H9 (cell line): Measurements from ENCODE around the gene ZNF792. TPM values are rescaled to one million over a fixed set of nuclear protein-coding genes. Genes with fewer than 3 reads are reported as not detected.
"Not testable (repeated sequence)": the region's sequence is repeated elsewhere in the genome, so short reads cannot be mapped to it uniquely, and the experiment has no call there.

Experiments used
- DNase-seq: peaks from one replicate; pipeline ENCODE4 v3.0.0-alpha.2; 2017
- H2AFZ ChIP-seq: one replicate; pipeline ENCODE4 v1.6.1; 2013; ENCODE audit warnings: mild to moderate bottlenecking, low read length, control low read depth, moderate library complexity
- H2AK5ac ChIP-seq: 2 replicates; pipeline ENCODE4 v1.6.1; 2013; ENCODE audit warnings: low read length, control low read depth, mixed read lengths; ENCODE audit not compliant: insufficient read length
- H2BK120ac ChIP-seq: one replicate; pipeline ENCODE4 v1.6.1; 2013; ENCODE audit warnings: low read depth, mild to moderate bottlenecking, low read length, control low read depth, inconsistent platforms; ENCODE audit not compliant: poor library complexity, severe bottlenecking
- H2BK12ac ChIP-seq: 2 replicates; pipeline ENCODE4 v1.6.1; 2013; ENCODE audit warnings: low read length, control low read depth, mixed read lengths, low read depth; ENCODE audit not compliant: insufficient read length
- H2BK15ac ChIP-seq: 2 replicates; pipeline ENCODE4 v1.6.1; 2013; ENCODE audit warnings: low read depth, low read length, control low read depth
- H2BK20ac ChIP-seq: one replicate; pipeline ENCODE4 v1.6.1; 2013; ENCODE audit warnings: low read depth, mild to moderate bottlenecking, low read length, control low read depth, inconsistent platforms; ENCODE audit not compliant: poor library complexity, severe bottlenecking
- H2BK5ac ChIP-seq: 2 replicates; pipeline ENCODE4 v1.6.1; 2013; ENCODE audit warnings: low read length, control low read depth, mixed read lengths; ENCODE audit not compliant: insufficient read length
- H3K14ac ChIP-seq: 2 replicates; pipeline ENCODE4 v1.6.1; 2013; ENCODE audit warnings: low read length, control low read depth; ENCODE audit not compliant: insufficient read depth
- H3K18ac ChIP-seq: 2 replicates; pipeline ENCODE4 v1.6.1; 2013; ENCODE audit warnings: low read depth, mild to moderate bottlenecking, mixed read lengths, low read length, control low read depth; ENCODE audit not compliant: insufficient read length
- H3K23ac ChIP-seq: 2 replicates; pipeline ENCODE4 v1.6.1; 2013; ENCODE audit warnings: low read length, control low read depth, mixed read lengths, low read depth; ENCODE audit not compliant: insufficient read length
- H3K23me2 ChIP-seq: 2 replicates; pipeline ENCODE4 v1.6.1; 2013; ENCODE audit warnings: low read depth, mild to moderate bottlenecking, mixed read lengths, low read length, control low read depth; ENCODE audit not compliant: insufficient read length, poor library complexity, severe bottlenecking
- H3K27ac ChIP-seq: 2 replicates; pipeline ENCODE4 v1.5.1; 2013; ENCODE audit warnings: low read length, control low read depth, mixed read lengths, low read depth; ENCODE audit not compliant: insufficient read length
- H3K27me3 ChIP-seq: 2 replicates; pipeline ENCODE4 v1.6.1; 2013; ENCODE audit warnings: low read length, control low read depth, inconsistent platforms; ENCODE audit not compliant: insufficient read depth
- H3K4ac ChIP-seq: 2 replicates; pipeline ENCODE4 v1.6.1; 2013; ENCODE audit warnings: low read depth, mild to moderate bottlenecking, control low read depth, inconsistent platforms, low read length, moderate library complexity
- H3K4me1 ChIP-seq: 2 replicates; pipeline ENCODE4 v1.6.1; 2013; ENCODE audit warnings: low read length, control low read depth, inconsistent platforms; ENCODE audit not compliant: insufficient read depth
- H3K4me2 ChIP-seq: 2 replicates; pipeline ENCODE4 v1.6.1; 2013; ENCODE audit warnings: low read length, control low read depth, mixed read lengths; ENCODE audit not compliant: insufficient read length, insufficient read depth
- H3K56ac ChIP-seq: 2 replicates; pipeline ENCODE4 v1.6.1; 2013; ENCODE audit warnings: low read depth, mild to moderate bottlenecking, mixed read lengths, low read length, control low read depth; ENCODE audit not compliant: insufficient read length
- H3K79me1 ChIP-seq: 2 replicates; pipeline ENCODE4 v1.6.1; 2013; ENCODE audit warnings: low read depth, mild to moderate bottlenecking, moderate library complexity, low read length, control low read depth, inconsistent platforms; ENCODE audit not compliant: insufficient read depth, poor library complexity, severe bottlenecking
- H3K79me2 ChIP-seq: 2 replicates; pipeline ENCODE4 v1.6.1; 2013; ENCODE audit warnings: low read length, control low read depth, inconsistent platforms; ENCODE audit not compliant: insufficient read depth
- H3K9ac ChIP-seq: 2 replicates; pipeline ENCODE4 v1.6.1; 2013; ENCODE audit warnings: low read length, control low read depth, mixed read lengths; ENCODE audit not compliant: insufficient read length; ENCODE audit errors: extremely low read depth
- H3K9me3 ChIP-seq: one replicate; pipeline ENCODE4 v1.6.1; 2013; ENCODE audit warnings: low read depth, low read length, inconsistent platforms; ENCODE audit not compliant: control insufficient read depth
- H3T11ph ChIP-seq: one replicate; pipeline ENCODE4 v1.6.1; 2013; ENCODE audit warnings: mild to moderate bottlenecking, low read length, control low read depth, inconsistent platforms
- H4K20me1 ChIP-seq: one replicate; pipeline ENCODE4 v1.6.1; 2013; ENCODE audit not compliant: control insufficient read depth, insufficient read length, insufficient read depth
- H4K5ac ChIP-seq: 2 replicates; pipeline ENCODE4 v1.6.1; 2013; ENCODE audit warnings: low read depth, mild to moderate bottlenecking, mixed read lengths, low read length, control low read depth; ENCODE audit not compliant: insufficient read length
- H4K8ac ChIP-seq: replicated peaks from 2 replicates; pipeline ENCODE4 v1.6.1; 2013; ENCODE audit warnings: low read length, control low read depth, mixed read lengths, low read depth; ENCODE audit not compliant: insufficient read length
- H4K91ac ChIP-seq: 2 replicates; pipeline ENCODE4 v1.6.1; 2013; ENCODE audit warnings: low read depth, mild to moderate bottlenecking, moderate library complexity, mixed read lengths, low read length, control low read depth; ENCODE audit not compliant: insufficient read length
- H3K27ac Mint-ChIP-seq, 3 experiments: 2 replicates in 2 of 3; 3 replicates in 1 of 3; pipeline ENCODE4 v1.8.0; 2020 to 2021; ENCODE audit warnings: mixed read lengths in 3 of 3, mild to moderate bottlenecking in 1 of 3, moderate library complexity in 1 of 3
- H3K27me3 Mint-ChIP-seq: 2 replicates; pipeline ENCODE4 v1.8.0; 2021; ENCODE audit warnings: low read depth, mild to moderate bottlenecking, moderate library complexity, mixed read lengths
- H3K36me3 Mint-ChIP-seq, 3 experiments: 2 replicates in 2 of 3; 3 replicates in 1 of 3; pipeline ENCODE4 v1.8.0; 2020 to 2021; ENCODE audit warnings: low read depth in 3 of 3, mixed read lengths in 3 of 3; ENCODE audit not compliant: insufficient read depth in 1 of 3
- H3K4me1 Mint-ChIP-seq, 2 experiments: 2 replicates each; pipeline ENCODE4 v1.8.0; 2020; ENCODE audit warnings: mixed read lengths in 2 of 2
- H3K4me3 Mint-ChIP-seq, 2 experiments: 2 replicates in 1 of 2; 3 replicates in 1 of 2; pipeline ENCODE4 v1.8.0; 2020 to 2021; ENCODE audit warnings: mild to moderate bottlenecking in 2 of 2, mixed read lengths in 2 of 2, moderate library complexity in 1 of 2
- H3K9me3 Mint-ChIP-seq, 2 experiments: 2 replicates in 1 of 2; 3 replicates in 1 of 2; pipeline ENCODE4 v1.8.0; 2020; ENCODE audit warnings: mild to moderate bottlenecking in 2 of 2, mixed read lengths in 2 of 2, moderate library complexity in 1 of 2
- WGBS: extraction: QIAGEN DNeasy Blood & Tissue Kit; methylation state at CpG from one replicate; pipeline ENCODE4 v1.1.7; 2013; ENCODE audit warnings: missing lambda C conversion rate, low lambda C conversion rate, mixed read lengths; ENCODE audit not compliant: insufficient read length; ENCODE audit errors: extremely low coverage; 5-methylcytosine and 5-hydroxymethylcytosine counted together
- total RNA-seq: library from RNA; stranded (reverse); gene quantifications from 2 replicates; pipeline ENCODE4 v1.2.1, GENCODE V29; 2021
- TF ChIP-seq, protein P1 (sequence below): fragments of 200-600 bp; sonication (generic); conservative IDR thresholded peaks from 3 replicates; pipeline ENCODE4 v1.8.0; 2021; ENCODE audit warnings: antibody characterized with exemption, mild to moderate bottlenecking

ZNF792 gene
- total RNA-seq, 1 experiment from 2014 or later = 8.3 TPM

DNA sequence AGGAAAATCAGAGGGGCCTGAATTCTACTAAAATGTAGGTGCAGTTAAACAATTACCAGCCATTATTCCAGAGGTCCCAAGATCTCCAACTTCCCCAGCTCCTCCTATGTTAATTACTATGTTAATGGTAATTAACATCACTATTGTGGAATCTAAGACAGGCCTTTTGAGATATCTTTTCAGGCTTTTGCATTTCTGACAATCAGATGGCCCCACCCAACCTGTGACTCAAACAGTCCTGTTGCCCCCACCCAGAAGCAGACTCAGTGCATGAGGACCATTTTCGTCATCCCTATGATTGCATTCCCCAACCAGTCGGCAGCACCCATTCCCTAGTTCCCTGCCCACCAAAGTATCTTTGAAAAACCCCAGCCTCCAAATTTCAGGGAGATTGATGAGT lies 45.8 kb downstream of the ZNF792 start:
- H3K9me3 Mint-ChIP-seq = peaks cover 57 to 69% of the 10 kb centered on the region in 2 experiments

DNA sequence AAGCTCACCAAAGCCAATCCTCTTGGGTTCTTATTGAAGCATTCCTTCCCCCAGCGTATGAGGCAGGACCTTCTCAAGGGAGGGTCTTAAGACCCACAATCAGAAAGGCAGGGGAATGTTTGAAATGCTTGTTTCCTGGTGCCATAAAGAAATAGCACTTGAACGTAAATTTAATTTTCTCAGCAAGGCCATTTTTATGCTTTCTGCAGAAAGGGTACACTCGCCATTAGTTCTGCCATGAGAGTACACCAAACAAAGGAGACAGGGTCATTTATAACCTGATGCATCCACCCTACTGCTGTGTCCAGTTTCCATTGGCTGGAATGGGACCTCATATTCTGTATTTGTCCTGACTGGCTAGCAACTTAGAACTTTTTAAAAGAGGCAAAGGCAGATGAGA lies 46.9 kb downstream of the ZNF792 start:
- not testable (repeated sequence) for H3K79me1 ChIP-seq, H4K20me1 ChIP-seq, H3K4me3 Mint-ChIP-seq, H2AFZ ChIP-seq, H4K5ac ChIP-seq, H3K14ac ChIP-seq, H3K27ac Mint-ChIP-seq, H3K27me3 ChIP-seq, H3K23me2 ChIP-seq, H2BK15ac ChIP-seq, H3K23ac ChIP-seq, H2BK12ac ChIP-seq, H3K18ac ChIP-seq, H3T11ph ChIP-seq, H2BK20ac ChIP-seq, H3K9ac ChIP-seq, H3K79me2 ChIP-seq, H3K4me1 Mint-ChIP-seq, H2BK5ac ChIP-seq, H4K91ac ChIP-seq, H3K4me2 ChIP-seq, H4K8ac ChIP-seq, H2BK120ac ChIP-seq, DNase-seq, H3K27ac ChIP-seq, H3K4me1 ChIP-seq, H3K56ac ChIP-seq, H2AK5ac ChIP-seq, H3K4ac ChIP-seq
- no CpG with 5 or more reads among the region's 3 CpGs for WGBS
- Mint-ChIP-seq H3K36me3 (peaks cover 0 to 19% (median 1%) of the 10 kb centered on the region in 3 experiments; a peak in 5 of 7 replicates), H3K9me3 (peaks cover 57 to 69% of the 10 kb centered on the region in 2 experiments), H3K27me3 (peaks cover 20% of the 10 kb centered on the region)
- peaks cover 15% of the 10 kb centered on the region for H3K9me3 ChIP-seq

More for the DNA sequence above, 45.8 kb downstream of the ZNF792 start:
- no peak overlapping the region for H3K4me3 Mint-ChIP-seq
- H3K14ac ChIP-seq = no peak overlapping the region
- no peak overlapping the region for H3K9ac ChIP-seq
- no peak overlapping the region for H3K27ac Mint-ChIP-seq
- no peak overlapping the region for H3K18ac ChIP-seq
- DNase-seq = no peak
- no peak overlapping the region for H3K23ac ChIP-seq
- H2BK20ac ChIP-seq = no peak overlapping the region
- no peaks in the 10 kb centered on the region for H3K23me2 ChIP-seq
- H3K4ac ChIP-seq = no peak overlapping the region
- H3K27me3 ChIP-seq = no peaks in the 10 kb centered on the region
- no peak overlapping the region for H3K27ac ChIP-seq
- no peak overlapping the region for H2AK5ac ChIP-seq
- no peak overlapping the region for H4K8ac ChIP-seq
- H2BK12ac ChIP-seq = no peak overlapping the region
- peaks cover 20% of the 10 kb centered on the region for H3K27me3 Mint-ChIP-seq
- H3K9me3 ChIP-seq = peaks cover 15% of the 10 kb centered on the region
- no peak overlapping the region for H4K5ac ChIP-seq
- H3K4me2 ChIP-seq = no peak overlapping the region
- no peak overlapping the region for H3T11ph ChIP-seq
- H3K4me1 ChIP-seq = no peaks in the 10 kb centered on the region
- no peaks in the 10 kb centered on the region for H4K20me1 ChIP-seq
- TF ChIP-seq, protein P1, sequence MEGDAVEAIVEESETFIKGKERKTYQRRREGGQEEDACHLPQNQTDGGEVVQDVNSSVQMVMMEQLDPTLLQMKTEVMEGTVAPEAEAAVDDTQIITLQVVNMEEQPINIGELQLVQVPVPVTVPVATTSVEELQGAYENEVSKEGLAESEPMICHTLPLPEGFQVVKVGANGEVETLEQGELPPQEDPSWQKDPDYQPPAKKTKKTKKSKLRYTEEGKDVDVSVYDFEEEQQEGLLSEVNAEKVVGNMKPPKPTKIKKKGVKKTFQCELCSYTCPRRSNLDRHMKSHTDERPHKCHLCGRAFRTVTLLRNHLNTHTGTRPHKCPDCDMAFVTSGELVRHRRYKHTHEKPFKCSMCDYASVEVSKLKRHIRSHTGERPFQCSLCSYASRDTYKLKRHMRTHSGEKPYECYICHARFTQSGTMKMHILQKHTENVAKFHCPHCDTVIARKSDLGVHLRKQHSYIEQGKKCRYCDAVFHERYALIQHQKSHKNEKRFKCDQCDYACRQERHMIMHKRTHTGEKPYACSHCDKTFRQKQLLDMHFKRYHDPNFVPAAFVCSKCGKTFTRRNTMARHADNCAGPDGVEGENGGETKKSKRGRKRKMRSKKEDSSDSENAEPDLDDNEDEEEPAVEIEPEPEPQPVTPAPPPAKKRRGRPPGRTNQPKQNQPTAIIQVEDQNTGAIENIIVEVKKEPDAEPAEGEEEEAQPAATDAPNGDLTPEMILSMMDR = no peak
- no peak overlapping the region for H3K56ac ChIP-seq
- no peak overlapping the region for H2BK15ac ChIP-seq
- no peak overlapping the region for H2BK5ac ChIP-seq
- H2AFZ ChIP-seq = no peak overlapping the region
- no peaks in the 10 kb centered on the region for H3K4me1 Mint-ChIP-seq
- no peak overlapping the region for H4K91ac ChIP-seq
- no peaks in the 10 kb centered on the region; the same call in 1 of the 2 replicates for H3K79me2 ChIP-seq
- H3K36me3 Mint-ChIP-seq = peaks cover 0 to 19% (median 1%) of the 10 kb centered on the region in 3 experiments; a peak in 5 of 7 replicates
- no peak overlapping the region for H2BK120ac ChIP-seq
- WGBS = no CpG with 5 or more reads among the region's 2 CpGs
- no peaks in the 10 kb centered on the region for H3K79me1 ChIP-seq
